HepG2 (cell line): ENCODE data around the gene RPS6KC1. TPM values are rescaled to one million over a fixed set of nuclear protein-coding genes. Genes with fewer than 3 reads are reported as not detected.

Experiments
- ATAC-seq: fragments of 200-7000 bp; cut with Tn5 transposase; 3 replicates; pipeline ENCODE4 v1.9.1; 2020; ENCODE audit warnings: mild to moderate bottlenecking, moderate library complexity
- BruUV-seq: library from RNA; stranded (reverse); fragments of 400-500 nt; replicated peaks from 2 replicates; lab custom pipeline; 2021; lab: Mats Ljungman, UMichigan
- CTCF ChIA-PET: fragments of 300-600 bp; formaldehyde crosslinking; extraction: SDS; loops from one replicate; lab custom pipeline; 2021; ENCODE audit warnings: low total read pairs, inconsistent platforms, low intra/inter-chr PET ratio; lab: Yijun Ruan, JAX
- POLR2A ChIA-PET: fragments of 350-600 bp; sonication (Branson Sonifier 250); formaldehyde crosslinking; loops from one replicate; lab custom pipeline; 2020; ENCODE audit warnings: antibody characterized with exemption, inconsistent platforms; lab: Yijun Ruan, JAX
- DNase-seq: peaks from one replicate; pipeline ENCODE4 v3.0.0-alpha.2; 2015; ENCODE audit warnings: low spot score
- FAIRE-seq: peaks from 3 replicates; lab custom pipeline; 2011; peaks lifted over from hg19 to GRCh38; lab: Jason Lieb, UNC
- H2AFZ ChIP-seq: one replicate; pipeline ENCODE4 v1.6.1; 2011; ENCODE audit warnings: low read length, inconsistent platforms
- H3K27ac ChIP-seq: fragments of 300-600 bp; 3 replicates; pipeline ENCODE4 v1.8.0; 2011; ENCODE audit warnings: mixed run types, mild to moderate bottlenecking, mixed read lengths, low read length, inconsistent platforms; ENCODE audit not compliant: insufficient read depth; ENCODE audit errors: extremely low read length
- H3K27me3 ChIP-seq, 2 experiments: fragments of 200-600 bp in 1 of 2; 2 replicates in 1 of 2; 3 replicates in 1 of 2; pipeline versions ENCODE4 v1.6.0 to v1.8.0; 2011; ENCODE audit warnings: low read length in 2 of 2, mild to moderate bottlenecking in 2 of 2, moderate library complexity in 2 of 2, inconsistent platforms in 1 of 2; ENCODE audit not compliant: insufficient read depth in 2 of 2, control insufficient read depth in 1 of 2
- H3K36me3 ChIP-seq, 2 experiments: fragments of 200-600 bp in 1 of 2; replicated peaks in 1 of 2; 2 replicates in 1 of 2; 3 replicates in 1 of 2; pipeline versions ENCODE4 v1.5.1 to v1.8.0; 2011; ENCODE audit warnings: low read length in 2 of 2, inconsistent platforms in 1 of 2; ENCODE audit not compliant: insufficient read depth in 2 of 2, control insufficient read depth in 1 of 2
- H3K4me1 ChIP-seq: 2 replicates; pipeline ENCODE4 v1.5.1; 2012; ENCODE audit warnings: low read length, inconsistent platforms; ENCODE audit not compliant: insufficient read depth
- H3K4me2 ChIP-seq: 2 replicates; pipeline ENCODE4 v1.6.0; 2011; ENCODE audit warnings: low read depth, low read length, inconsistent platforms
- H3K4me3 ChIP-seq, 3 experiments: fragments of 200-600 bp in 1 of 3; sonication (generic), shearing (Covaris generic) in 1 of 3; replicated peaks in 1 of 3; 2 replicates each; pipeline ENCODE4 v1.5.1; 2011 to 2016; ENCODE audit warnings: low read length in 3 of 3, inconsistent platforms in 2 of 3, low read depth in 2 of 3, mild to moderate bottlenecking in 2 of 3, control low read depth in 1 of 3, mixed read lengths in 1 of 3; ENCODE audit not compliant: insufficient read depth in 1 of 3
- H3K79me2 ChIP-seq: one replicate; pipeline ENCODE4 v1.6.1; 2011; ENCODE audit warnings: low read length, inconsistent platforms; ENCODE audit not compliant: insufficient read depth
- H3K9ac ChIP-seq: 2 replicates; pipeline ENCODE4 v1.6.0; 2011; ENCODE audit warnings: mild to moderate bottlenecking, low read depth, low read length, inconsistent platforms; ENCODE audit not compliant: insufficient read depth
- H3K9me3 ChIP-seq: 2 replicates; pipeline ENCODE4 v1.5.1; 2012; ENCODE audit warnings: mild to moderate bottlenecking, low read length
- H4K20me1 ChIP-seq: 2 replicates; pipeline ENCODE4 v1.6.0; 2011; ENCODE audit warnings: inconsistent platforms, mild to moderate bottlenecking, low read length, moderate library complexity; ENCODE audit not compliant: insufficient read depth
- CEBPG ChIP-seq: IDR thresholded peaks from 2 replicates; pipeline ENCODE4 v1.6.1; 2016
- HNRNPL ChIP-seq: fragments of 200-400 bp; formaldehyde crosslinking; IDR thresholded peaks from 2 replicates; pipeline ENCODE4 v1.6.1; 2017; ENCODE audit warnings: mild to moderate bottlenecking, low read depth, low read length
- MAFK ChIP-seq, 2 experiments: IDR thresholded peaks in 1 of 2; conservative IDR thresholded peaks in 1 of 2; 2 replicates each; pipeline ENCODE4 v1.6.1; 2011; ENCODE audit warnings: improper control_type of control experiment in 2 of 2, low read length in 2 of 2
- MBD4 ChIP-seq: IDR thresholded peaks from 2 replicates; pipeline ENCODE4 v1.6.1; 2012; ENCODE audit warnings: low read length, inconsistent platforms, borderline replicate concordance
- MIER3 ChIP-seq: IDR thresholded peaks from 2 replicates; pipeline ENCODE4 v1.6.1; 2016; ENCODE audit warnings: missing compliant biosample characterization, borderline replicate concordance
- NR2C2 ChIP-seq: sonication (generic); formaldehyde crosslinking; IDR thresholded peaks from 2 replicates; pipeline ENCODE4 v1.4.0; 2020; ENCODE audit warnings: missing genetic modification reagents, mild to moderate bottlenecking, moderate library complexity, borderline replicate concordance
- POGZ ChIP-seq: sonication (generic); formaldehyde crosslinking; IDR thresholded peaks from 2 replicates; pipeline ENCODE4 v1.4.0; 2020; ENCODE audit warnings: mild to moderate bottlenecking, missing genetic modification reagents
- SETDB1 ChIP-seq: sonication (generic); formaldehyde crosslinking; IDR thresholded peaks from 2 replicates; pipeline ENCODE4 v1.5.1; 2020; ENCODE audit warnings: missing genetic modification reagents, mild to moderate bottlenecking, borderline replicate concordance
- SIN3A ChIP-seq: IDR thresholded peaks from 2 replicates; pipeline ENCODE4 v1.6.1; 2011; ENCODE audit warnings: low read depth, mild to moderate bottlenecking, control low read depth, low read length, borderline replicate concordance
- ZFP62 ChIP-seq: sonication (generic); formaldehyde crosslinking; IDR thresholded peaks from 2 replicates; pipeline ENCODE4 v1.4.0; 2020; ENCODE audit warnings: missing genetic modification reagents
- ZMYM4 ChIP-seq: sonication (generic); formaldehyde crosslinking; IDR thresholded peaks from 2 replicates; pipeline ENCODE4 v1.8.1; 2023; ENCODE audit warnings: mild to moderate bottlenecking, missing genetic modification reagents
- ZNF563 ChIP-seq: sonication (generic); formaldehyde crosslinking; IDR thresholded peaks from 2 replicates; pipeline ENCODE4 v1.8.0; 2022; ENCODE audit warnings: mild to moderate bottlenecking, moderate library complexity, missing genetic modification reagents
- ZNF629 ChIP-seq: sonication (generic); formaldehyde crosslinking; conservative IDR thresholded peaks from 2 replicates; pipeline ENCODE4 v1.5.0; 2020; ENCODE audit warnings: missing genetic modification reagents
- ZNF775 ChIP-seq: sonication (generic); formaldehyde crosslinking; IDR thresholded peaks from 2 replicates; pipeline ENCODE4 v1.4.0; 2020; ENCODE audit warnings: missing genetic modification reagents, mild to moderate bottlenecking, moderate library complexity, borderline replicate concordance
- ZNF781 ChIP-seq: sonication (generic); formaldehyde crosslinking; IDR thresholded peaks from 2 replicates; pipeline ENCODE4 v1.5.1; 2020; ENCODE audit warnings: borderline replicate concordance, mild to moderate bottlenecking, missing genetic modification reagents; ENCODE audit errors: not compliant biosample characterization
- ZNF839 ChIP-seq: sonication (generic); formaldehyde crosslinking; IDR thresholded peaks from 2 replicates; pipeline ENCODE4 v1.4.0; 2020; ENCODE audit warnings: missing genetic modification reagents, mild to moderate bottlenecking, borderline replicate concordance
- whole genome bisulfite sequencing: methylation state at CpG from one replicate; pipeline ENCODE4 v1.1.6; 2017; ENCODE audit warnings: low lambda C conversion rate; 5-methylcytosine and 5-hydroxymethylcytosine counted together
- in situ Hi-C: cut with HindIII; loops from 2 replicates; pipeline ENCODE4 v1.10.0; 2017; ENCODE audit warnings: low pct_unique_long_range_greater_than_20kb; ENCODE audit not compliant: extremely low pct_ligation_motif_present
- intact Hi-C: fragments of 100-400 bp; cut with micrococcal nuclease; formaldehyde crosslinking; loops from one replicate; pipeline ENCODE4 v1.10.0; 2022; ENCODE audit not compliant: unreplicated experiment
- polyA plus RNA-seq, 8 experiments: library from polyadenylated mRNA; depleted of rRNA in 3 of 8; stranded (reverse) in 7 of 8; unstranded in 1 of 8; fragments of >200 nt; fragmentation: Illumina TruSeq in 4 of 8; extraction: Trizol in 4 of 8; gene quantifications; 2 replicates each; pipeline versions ENCODE4 v1.2.1 to v1.2.3, GENCODE V29; 2011 to 2016; ENCODE audit warnings: low read depth in 4 of 8, missing spikeins in 1 of 8, mixed read lengths in 1 of 8; ENCODE audit not compliant: insufficient read depth in 1 of 8
- total RNA-seq, 5 experiments: library from RNA; depleted of rRNA; stranded (reverse); fragments of >200 nt; fragmentation: Illumina TruSeq; extraction: Trizol; gene quantifications; 2 replicates each; pipeline ENCODE4 v1.2.3, GENCODE V29; 2016; ENCODE audit warnings: low read depth in 1 of 5
- TF ChIP-seq, protein P1 (sequence below): sonication (generic); formaldehyde crosslinking; conservative IDR thresholded peaks from 2 replicates; pipeline ENCODE4 v1.8.0; 2022; ENCODE audit warnings: mild to moderate bottlenecking, moderate library complexity, missing genetic modification reagents

RPS6KC1 gene
- total and polyA plus RNA-seq, 2 of the 13 experiments (the other 11 are each of a cell fraction or from before 2014, with no cell fraction given): 11.0 to 25.2 TPM

DNA sequence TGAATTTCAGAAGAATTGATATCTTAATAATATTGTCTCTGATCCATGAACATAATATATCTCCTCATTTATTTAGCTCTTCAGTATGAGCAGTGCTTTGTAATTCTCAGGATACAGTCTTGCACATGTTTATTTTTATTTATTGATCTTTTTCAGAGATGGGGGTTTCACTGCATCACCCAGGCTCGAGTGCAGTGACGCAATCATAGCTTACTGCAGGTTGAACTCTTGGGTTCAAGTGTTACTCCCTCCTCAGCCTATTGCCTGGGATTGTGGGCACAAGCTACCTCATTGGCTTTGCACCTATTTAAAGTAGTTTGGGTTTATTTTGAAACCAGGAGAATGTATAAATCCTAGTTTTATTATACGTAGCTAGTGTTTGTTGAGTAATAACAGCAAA, 4.7 kb downstream of the RPS6KC1 start (continued):
- TF ChIP-seq ZNF839 (CRISPR knock-in tag) (no peak), MAFK (conservative IDR thresholded peaks at IDR 0.05 in 1 of 2, IDR thresholded peaks at IDR 0.05 in 1 of 2; ENCODE audit: low read length in 2 of 2) (no peak), ZNF781 (CRISPR knock-in tag) (no peak), POGZ (CRISPR knock-in tag) (peak; percentile 43; the same call in 1 of the 2 replicates), ZMYM4 (CRISPR knock-in tag) (peak; percentile 50), MIER3 (CRISPR knock-in tag) (no peak), NR2C2 (peak; percentile 50; the same call in 1 of the 2 replicates)
- TF ChIP-seq, all 625 proteins: peak for 19

DNA sequence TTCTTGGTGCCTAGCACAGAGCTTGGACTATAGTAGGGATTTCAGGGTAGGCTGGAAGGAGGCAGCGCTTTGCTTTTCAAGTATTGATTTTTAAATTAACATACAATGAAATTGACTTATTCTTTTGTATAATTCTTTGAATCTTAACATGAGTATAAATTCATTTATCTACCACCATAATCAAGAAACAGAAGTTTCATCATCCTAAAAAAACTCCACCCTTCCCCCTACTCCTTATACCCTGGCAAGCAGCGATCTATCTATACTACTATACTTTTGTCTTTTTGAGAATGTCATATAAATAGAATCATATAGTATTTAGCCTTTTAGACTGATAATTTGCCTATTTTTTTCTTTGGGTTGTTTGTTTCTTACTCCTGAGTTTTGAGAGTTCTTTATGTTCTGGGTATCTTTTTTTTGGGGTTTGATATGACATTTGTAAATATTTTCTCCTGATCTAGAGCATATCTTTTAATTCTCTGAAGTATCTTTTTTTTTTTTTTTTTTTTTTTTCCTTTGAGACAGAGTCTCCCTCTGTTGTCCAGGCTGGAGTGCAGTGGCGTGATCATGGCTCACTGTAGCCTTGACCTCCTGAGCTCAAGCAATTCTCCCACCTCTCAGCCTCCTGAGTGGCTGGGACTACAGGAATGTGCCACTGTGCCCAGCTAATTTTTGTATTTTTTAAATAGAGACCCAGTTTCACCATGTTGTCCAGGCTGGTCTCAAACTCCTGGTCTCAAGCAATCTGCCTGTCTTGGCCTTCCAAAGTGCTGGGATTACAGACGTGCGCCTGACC, 6.4 kb downstream of the RPS6KC1 start:
- Histone ChIP-seq H3K4me1 (peaks cover 60% of the 10 kb centered on the region), H3K4me2 (peak overlapping the region; percentile 52), H3K9ac (peak overlapping the region; percentile 37; the same call in 1 of the 2 replicates), H3K27me3 (no peaks in the 10 kb centered on the region), H3K9me3 (peaks cover 6% of the 10 kb centered on the region; the same call in 1 of the 2 replicates), H3K4me3 (0 out of 6 replicates have a peak overlapping the region, but pooled peaks of 1 of the 3 experiments have one; percentile 13), H4K20me1 (no peaks in the 10 kb centered on the region), H2AFZ (no peak overlapping the region), H3K79me2 (peaks cover 91% of the 10 kb centered on the region), H3K27ac (peak overlapping the region; percentile 77), H3K36me3 (0 out of 5 replicates have a peak, but pooled peaks cover 0 to 4% of the 10 kb centered on the region in 2 experiments)
- in situ Hi-C loops (no loop called here), intact Hi-C loops (loop anchor here (10.0 kb wide), 1 partner anchor 133 kb away; no protein-coding TSS in a partner anchor)
- ChIA-PET POLR2A (interaction anchor here (0.7 to 1.3 kb wide), 2 partner anchors 10 to 266 kb away, joined by 3 to 4 read pairs; no protein-coding TSS in a partner anchor), CTCF (no interaction called here)
- peak; percentile 71 for DNase-seq
- peak; percentile 75 for FAIRE-seq
- no TSS peak for BruUV-seq
- peak; percentile 96 for ATAC-seq
- 52% methylated on average over 5 of the region's 5 CpGs for WGBS
- TF ChIP-seq ZFP62 (CRISPR knock-in tag) (no peak), SETDB1 (CRISPR knock-in tag) (no peak), ZNF629 (CRISPR knock-in tag) (no peak), CEBPG (CRISPR knock-in tag) (no peak), ZNF563 (CRISPR knock-in tag) (no peak), MBD4 (no peak), SIN3A (no peak), HNRNPL (no peak), ZNF775 (CRISPR knock-in tag) (no peak)
- TF ChIP-seq, protein P1, sequence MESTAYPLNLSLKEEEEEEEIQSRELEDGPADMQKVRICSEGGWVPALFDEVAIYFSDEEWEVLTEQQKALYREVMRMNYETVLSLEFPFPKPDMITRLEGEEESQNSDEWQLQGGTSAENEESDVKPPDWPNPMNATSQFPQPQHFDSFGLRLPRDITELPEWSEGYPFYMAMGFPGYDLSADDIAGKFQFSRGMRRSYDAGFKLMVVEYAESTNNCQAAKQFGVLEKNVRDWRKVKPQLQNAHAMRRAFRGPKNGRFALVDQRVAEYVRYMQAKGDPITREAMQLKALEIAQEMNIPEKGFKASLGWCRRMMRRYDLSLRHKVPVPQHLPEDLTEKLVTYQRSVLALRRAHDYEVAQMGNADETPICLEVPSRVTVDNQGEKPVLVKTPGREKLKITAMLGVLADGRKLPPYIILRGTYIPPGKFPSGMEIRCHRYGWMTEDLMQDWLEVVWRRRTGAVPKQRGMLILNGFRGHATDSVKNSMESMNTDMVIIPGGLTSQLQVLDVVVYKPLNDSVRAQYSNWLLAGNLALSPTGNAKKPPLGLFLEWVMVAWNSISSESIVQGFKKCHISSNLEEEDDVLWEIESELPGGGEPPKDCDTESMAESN (CRISPR knock-in tag): no peak
